SK-N-MC (cell line): Measurements from ENCODE around the gene RALGAPA2.

ENCODE experiments used
- EZH2 ChIP-seq: fragments of 200-600 bp; sonication (generic); IDR thresholded peaks from one replicate; pipeline ENCODE4 v1.6.1; 2017; ENCODE audit warnings: antibody characterized with exemption
- FOXP2 ChIP-seq: optimal IDR thresholded peaks from 2 replicates; pipeline ENCODE3; 2011; ENCODE audit warnings: mild to moderate bottlenecking, moderate library complexity; ENCODE audit not compliant: insufficient read depth; ENCODE audit errors: extremely low read length, control extremely low read depth
- POLR2AphosphoS5 ChIP-seq: IDR thresholded peaks from 2 replicates; pipeline ENCODE4 v1.6.1; 2012; ENCODE audit warnings: mild to moderate bottlenecking, low read depth, low read length, borderline replicate concordance

DNA sequence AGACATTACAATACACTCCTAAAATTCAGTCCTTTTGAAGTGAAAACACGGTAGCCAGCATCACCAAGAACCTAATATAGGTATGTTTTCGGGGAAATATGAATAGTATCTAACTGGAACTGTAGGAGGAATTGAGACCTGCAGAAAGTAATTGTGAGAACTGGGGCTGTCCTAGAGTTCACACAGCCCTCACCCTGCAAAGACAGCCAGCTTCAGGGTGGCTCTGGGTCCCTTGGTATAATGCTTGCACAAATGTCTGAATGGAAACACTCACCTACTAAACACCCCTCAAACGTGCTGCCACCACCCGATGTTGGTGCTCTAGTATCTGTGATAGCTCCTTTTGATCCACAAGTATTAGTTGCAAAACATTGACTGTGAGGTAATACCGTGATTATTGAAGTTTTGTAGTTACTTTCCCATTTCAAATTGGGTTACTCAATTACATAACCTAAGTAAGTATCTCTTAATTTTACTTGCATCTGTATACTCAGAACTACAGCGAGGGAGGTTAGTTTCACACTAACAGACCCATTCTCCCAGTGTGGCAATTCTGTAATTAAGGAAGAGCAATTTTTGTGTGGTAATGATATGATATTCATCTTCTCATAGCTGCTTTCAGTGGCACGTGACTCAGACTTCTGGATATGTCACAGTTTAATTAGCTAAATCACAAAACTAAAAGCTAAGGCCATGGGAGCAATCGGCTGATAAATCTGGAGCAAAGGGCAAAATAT is 215.0 kb downstream of the RALGAPA2 start:
- no peak for TF ChIP-seq POLR2AphosphoS5
- TF ChIP-seq EZH2, result no peak
- no peak for TF ChIP-seq FOXP2
